NCI-H69 (cell line): ENCODE data around the gene GJD3.

Experiments
- DNase-seq: peaks from one replicate; lab custom pipeline; 2025; lab: John Stamatoyannopoulos, UW

Gene GJD3

DNA sequence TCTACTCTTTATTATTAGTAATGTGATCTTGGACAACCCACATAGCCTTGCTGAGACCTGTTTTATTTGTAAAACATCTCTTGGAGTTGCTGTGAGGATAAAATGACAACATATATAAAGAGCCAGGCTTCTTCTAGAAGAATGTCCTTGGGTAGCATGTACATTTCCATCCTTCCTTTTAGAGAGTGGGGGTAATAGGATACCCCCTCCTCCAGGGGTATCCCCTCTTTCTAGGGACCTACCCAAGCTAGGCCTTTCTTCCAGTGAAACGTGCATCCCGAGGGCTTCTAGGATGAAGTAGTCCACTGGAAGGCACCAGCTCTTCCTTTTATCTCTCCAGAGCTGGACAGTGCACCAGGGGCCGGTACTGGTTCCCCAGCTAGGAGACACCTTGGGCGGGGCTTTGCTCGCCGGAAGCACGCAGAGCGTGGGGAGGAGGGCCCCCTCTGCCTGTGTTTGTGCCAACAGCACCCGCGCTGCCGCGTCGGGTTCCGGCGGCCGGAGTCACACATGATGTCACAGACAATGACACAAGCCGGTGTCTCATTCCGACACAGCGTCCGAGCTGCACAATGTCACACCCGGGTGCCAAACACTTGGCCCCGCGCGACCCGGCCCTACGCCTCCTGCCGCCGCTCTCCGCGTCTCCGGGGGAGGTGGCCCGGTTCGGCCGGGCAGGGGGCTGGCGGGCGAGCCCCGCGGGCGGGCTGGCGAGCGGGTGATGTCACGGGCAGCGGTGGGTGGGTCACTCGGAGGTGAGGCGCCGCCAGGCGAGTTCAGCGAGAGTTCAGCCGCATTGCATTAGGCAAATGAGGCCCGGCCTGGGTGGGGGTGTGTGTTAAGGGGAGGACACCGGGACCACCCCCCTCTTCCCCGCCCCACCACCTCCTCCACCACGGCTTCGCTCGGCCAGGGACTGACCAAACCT lies 23.4 kb downstream of the GJD3 start:
- peak; percentile 67 for DNase-seq

DNA sequence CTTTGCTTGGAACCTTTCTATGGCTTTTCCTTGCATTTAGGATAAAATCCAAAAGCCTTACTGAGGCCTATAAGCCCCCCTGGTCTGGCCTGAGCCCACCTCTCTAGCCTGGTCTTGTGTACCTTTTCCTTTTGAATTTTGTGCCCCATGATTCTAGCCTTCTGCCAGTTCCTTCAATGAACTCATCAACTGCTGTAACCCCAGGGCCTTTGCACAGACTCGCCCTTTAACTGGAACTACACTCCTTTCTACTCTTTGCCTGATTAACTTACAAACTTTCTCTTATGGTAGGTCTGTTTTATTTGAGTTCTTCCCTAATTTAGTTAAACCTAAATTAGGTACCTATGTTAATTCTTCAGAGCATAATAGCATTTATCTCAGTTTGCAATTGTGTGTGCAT lies 24.2 kb downstream of the GJD3 start:
- DNase-seq: no peak

DNA sequence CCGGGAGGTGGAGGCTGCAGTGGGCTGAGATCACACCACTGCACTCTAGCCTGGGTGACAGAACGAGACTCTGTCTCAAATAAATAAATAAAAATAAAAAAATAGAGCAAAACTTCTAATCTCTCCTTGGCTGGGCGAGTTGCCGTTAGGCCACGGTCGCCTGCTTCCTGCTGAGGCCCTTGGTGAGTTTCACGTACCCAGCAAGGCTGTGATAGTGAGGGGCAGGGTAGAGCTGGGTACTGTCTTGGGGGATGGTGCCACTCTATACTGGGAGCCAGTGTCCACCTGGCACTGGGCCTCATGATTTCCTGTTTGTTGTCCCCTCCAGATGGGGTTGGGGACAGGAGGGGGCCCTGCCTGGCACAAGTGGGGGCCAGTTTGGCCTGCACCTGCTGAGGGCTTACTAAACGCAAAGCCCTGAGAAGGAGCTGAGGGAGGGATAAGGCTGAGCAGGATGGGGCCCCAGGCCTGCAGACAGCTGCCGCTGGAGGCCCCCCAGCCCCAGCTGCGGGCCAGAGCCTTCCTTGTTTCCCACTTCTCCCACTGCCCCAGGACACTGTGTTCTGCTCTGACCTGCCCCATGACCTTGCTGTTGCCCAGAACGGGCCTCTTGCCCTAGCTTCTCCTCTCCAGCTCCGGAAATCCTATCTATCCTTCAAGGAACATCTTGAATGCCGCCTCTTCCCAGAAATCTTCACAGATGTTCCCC lies 25.4 kb downstream of the GJD3 start:
- DNase-seq: no peak

DNA sequence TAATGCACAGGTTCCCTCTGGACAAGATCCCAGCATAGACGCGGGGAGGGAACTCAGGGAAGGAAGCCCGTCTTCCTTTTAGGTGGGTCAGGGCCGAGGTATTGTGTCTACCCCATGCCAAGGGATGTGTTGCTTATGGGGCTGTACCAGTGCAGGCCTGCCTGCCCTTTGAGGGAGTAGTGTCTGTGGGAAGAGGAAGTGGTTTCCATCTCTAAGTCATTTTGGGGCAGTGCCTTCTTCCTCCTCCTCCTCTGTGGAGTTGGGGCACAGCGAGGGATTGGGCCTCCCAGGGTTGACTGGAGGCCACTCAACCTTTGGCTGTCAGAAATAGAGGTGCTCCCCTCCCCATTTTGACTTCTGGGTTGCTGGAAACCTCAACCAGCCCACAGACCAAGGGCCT lies 26.5 kb downstream of the GJD3 start:
- DNase-seq: no peak

DNA sequence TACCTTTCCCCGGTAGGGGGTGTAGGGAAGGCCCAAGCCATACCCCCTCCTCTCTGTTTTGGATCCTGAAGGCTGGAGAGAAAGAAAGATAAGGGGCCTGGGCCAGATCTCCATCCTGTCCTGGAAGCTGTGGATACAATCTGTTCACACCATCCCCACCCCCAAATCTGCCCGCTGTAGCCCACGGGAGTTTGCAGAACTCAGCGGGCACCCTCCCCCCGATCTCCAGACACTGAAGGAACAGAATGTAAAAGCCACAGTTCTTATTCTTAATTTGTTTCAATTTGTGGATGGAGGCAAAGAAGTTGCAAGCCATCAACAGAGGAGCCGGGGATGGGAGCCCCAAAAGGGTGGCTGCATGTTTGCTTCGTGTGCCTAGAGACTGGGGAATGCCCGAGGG lies 27.2 kb downstream of the GJD3 start:
- no peak for DNase-seq

DNA sequence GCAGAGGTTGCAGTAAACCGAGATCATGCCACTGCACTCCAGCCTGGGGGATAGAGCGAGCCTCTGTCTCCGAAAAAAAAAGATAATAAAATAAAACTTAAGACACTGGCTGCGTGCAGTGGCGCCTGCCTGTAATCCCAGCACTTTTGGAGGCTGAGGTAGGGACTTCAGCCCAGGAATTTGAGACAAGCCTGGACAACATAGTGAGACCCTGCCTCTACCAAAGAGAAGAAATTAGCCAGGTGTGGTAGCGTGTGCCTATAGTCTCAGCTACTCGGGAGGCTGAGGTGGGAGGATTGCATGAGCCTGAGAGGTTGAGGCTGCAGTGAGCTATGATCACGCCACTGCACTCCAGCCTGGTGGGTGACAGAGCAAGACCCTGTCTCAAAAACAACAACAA lies 28.9 kb downstream of the GJD3 start:
- DNase-seq: no peak

DNA sequence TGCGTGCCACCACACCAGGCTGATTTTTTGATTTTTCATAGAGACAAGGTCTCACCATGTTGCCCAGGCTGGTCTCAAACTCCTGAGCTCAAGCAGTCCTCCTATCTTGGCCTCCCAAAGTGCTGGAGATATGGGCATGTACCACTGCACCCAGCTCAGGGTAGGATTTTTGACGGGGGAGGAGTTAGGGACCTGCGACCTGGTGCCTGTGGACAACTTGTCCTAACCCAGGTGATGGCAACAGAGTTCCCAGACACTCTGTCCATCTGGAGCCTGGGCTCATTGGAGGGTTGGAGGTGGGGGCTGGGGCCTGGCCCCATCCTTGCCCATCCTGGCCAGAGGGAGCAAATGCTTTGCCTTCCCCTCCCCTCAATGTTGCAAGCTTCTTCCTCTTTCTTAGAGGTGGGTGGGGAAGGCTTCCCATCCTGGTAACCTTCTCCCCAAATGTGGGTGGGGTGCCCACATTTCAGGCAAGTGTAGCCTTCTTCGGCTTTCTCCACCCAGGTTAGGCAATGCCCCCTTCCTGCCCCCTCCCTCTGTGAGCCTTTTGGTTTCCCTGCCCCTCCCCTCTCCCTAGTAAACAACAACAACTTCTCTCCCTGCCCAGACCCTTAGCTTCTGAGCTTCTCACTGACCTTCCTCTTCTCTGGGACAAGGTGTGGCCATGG lies 30.6 kb downstream of the GJD3 start:
- no peak for DNase-seq

DNA sequence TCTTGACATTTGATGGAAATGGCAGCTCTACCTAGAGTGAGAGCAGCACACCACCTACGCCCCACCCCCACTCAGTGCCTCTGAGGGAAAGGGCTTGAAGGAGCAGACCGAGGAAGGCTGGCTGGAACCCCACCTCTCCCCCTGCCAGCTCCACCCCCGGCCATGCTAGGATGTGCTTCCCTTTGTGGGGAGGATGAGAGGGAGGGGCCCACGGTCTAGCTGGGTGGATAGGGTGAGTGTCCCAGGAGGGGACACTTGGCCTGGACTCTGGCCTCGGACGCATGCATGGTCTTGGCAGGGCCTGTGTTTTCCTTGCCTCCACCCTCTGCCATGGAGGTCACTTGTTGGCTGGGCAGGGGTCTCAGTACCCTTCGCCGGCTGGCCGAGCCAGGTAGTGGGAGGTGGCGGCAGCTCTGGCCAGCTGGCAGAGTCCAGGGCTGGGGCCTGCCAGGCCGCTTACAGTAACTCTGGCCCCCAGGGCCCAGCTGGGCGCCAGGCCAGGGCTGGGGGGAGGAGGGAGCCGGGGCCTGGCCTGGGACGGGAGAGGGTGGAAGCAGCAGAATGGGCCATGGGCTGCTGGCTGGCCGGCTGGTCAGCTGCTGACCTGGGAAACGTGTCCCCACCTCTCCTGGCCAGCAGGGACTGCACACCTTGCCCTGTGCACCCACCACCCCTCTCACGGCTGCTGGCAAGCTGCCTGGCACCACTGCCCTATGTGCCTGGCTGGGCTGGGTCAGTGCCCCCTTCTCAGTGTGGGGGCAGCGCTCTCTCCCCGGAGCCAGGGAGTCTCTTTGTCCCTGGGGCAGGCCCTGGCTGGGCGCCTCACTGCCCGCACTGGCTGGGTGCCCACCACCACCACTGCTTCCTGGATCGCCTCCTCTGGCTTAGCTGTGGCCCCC lies 32.5 kb downstream of the GJD3 start:
- no peak for DNase-seq

DNA sequence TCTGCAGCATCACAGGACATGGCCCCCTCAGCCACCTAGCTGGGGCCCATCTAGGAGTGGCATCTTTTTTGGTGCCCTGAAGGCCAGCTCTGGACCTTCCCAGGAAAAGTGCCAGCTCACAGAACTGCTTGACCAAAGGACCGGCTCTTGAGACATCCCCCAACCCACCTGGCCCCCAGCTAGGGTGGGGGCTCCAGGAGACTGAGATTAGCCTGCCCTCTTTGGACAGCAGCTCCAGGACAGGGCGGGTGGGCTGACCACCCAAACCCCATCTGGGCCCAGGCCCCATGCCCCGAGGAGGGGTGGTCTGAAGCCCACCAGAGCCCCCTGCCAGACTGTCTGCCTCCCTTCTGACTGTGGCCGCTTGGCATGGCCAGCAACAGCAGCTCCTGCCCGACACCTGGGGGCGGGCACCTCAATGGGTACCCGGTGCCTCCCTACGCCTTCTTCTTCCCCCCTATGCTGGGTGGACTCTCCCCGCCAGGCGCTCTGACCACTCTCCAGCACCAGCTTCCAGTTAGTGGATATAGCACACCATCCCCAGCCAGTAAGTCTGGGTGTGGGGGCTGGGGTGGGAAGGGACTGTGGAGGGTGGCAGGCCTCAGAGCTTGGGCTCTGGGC lies 33.6 kb downstream of the GJD3 start:
- no peak for DNase-seq

DNA sequence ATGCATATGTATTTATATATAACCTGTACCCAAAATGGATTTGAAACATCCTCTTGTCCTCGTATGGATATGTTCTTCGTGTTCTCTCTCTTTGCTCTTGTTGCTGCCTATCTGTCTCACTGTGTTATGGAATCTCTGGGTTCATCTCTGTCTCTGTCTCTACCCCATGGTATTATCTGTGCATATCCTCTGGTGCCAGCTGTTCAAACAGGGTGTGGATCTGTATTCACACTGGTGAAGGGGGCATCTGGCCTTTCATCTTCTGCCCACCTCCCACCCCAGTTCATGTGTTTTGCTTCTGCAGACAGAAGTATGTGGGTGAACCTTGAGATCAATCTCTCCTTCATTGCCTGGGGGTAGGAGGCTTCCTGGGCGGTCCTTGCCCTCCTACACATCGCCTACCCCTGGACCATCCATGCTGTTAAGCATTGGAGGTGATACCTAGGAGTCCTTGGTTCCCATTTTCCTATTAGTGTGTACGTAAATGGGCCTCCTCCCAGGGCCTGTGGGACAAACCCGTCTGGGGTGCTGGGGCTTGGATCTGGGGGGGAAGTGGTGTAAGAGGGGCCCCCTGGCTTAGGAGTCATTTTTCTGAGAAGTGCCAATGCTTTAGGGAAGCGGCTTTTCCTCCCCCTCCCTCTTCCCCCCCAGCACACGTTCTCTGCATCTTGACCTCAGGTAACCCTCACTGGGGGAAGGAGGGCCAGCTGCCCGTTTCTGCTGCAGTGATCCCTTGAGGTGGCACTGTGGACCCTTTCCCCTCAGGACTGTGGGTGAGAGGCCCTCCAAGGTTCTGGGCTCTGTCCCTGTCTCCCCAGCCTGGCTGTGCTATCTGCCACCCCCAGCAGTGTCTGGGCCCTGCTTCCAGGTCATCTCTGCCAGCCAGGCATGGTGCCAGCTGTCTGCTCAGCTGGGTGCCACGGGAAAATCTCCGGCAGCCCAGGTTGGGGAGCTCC lies 34.4 kb downstream of the GJD3 start:
- peak; percentile 59 for DNase-seq

DNA sequence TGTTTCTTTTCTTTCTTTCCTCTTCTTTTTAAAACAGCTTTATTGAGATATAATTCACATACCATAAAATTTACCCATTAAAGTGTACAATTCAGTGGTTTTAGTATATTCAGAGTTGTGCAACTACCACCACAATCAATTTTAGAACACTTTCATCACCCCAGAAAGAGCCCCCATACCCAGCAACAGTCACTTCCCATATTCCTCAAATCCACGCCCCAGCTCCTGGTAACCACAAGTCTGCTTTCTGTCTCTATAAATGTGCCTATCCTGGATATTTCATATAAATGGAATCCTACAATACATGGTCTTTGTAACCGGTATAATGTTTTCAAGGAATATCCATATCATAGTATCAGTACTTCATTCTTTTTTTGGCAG lies 36.2 kb downstream of the GJD3 start:
- no peak for DNase-seq

DNA sequence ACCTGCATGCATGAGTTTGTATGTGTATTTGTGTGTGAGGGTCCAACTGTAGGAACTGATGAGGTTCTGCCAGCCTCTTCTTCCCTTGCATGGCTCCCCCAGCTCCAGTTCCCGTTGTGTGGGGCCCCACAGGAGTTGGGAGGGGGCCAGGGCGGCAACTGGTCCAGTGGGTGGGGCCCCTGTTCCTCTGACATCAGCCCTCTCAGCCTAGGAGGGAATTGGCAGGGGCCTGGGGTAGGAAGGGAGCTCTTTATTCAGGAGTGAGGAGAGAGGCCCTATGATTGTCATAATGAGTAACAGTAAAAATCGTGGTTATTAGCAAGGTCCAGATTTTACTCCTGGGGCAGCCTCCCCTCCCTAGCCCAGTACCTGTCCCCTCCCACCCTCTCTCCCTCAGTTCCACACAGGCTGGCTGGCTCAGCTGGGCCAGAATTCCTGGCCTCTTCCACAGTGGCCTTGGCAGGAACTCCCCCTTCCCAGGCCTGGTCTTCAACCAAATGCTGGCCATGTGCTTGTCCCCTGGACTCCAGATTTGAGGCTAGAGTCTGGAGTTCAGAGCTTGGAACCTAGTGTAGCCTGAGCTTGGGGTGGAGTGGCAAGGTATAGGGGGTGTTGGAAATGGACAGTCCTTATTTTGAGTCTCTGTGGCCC lies 36.7 kb downstream of the GJD3 start:
- no peak for DNase-seq

DNA sequence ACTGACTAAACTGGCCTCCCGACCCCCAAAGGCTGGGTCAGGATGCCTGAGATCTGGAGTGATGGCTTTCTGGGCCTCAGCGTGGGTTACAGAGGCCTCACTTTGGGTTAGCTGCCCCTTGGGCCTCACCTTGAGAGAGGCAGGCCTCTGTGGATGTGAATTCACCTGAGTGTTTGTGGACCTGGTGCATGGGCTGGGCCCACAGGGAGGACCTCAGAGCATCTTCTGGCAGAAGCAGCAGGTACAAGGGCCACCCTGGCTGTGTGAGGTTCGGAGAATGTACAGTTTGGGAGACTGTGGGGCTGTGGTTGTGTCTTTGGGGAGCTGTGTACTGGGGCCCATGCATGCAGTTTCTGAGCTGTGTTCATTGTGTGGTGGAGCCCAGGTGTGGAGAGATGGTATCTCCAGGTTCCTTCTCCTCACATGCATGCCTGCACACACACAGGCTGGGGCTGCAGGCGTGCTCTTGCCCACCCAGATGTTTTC lies 37.2 kb downstream of the GJD3 start:
- DNase-seq: no peak

DNA sequence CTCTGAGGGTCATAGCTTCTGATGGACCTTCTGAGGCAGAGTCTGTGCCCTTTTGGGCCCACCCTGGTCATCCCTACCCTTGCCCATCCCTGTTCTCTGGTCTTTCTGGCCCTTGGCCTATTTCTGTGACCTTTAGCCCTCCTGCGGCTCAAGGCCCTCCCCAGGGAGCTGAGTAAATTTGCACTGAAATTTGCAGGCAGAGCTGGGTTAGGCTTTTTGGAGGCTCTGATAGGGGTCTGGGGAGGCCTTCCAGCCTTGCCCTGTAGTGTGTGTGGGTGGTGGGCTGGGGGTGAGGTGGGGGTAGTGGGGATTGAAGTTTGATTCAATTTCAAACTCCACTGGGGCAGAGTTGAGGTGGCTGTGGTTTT lies 37.7 kb downstream of the GJD3 start:
- no peak for DNase-seq

DNA sequence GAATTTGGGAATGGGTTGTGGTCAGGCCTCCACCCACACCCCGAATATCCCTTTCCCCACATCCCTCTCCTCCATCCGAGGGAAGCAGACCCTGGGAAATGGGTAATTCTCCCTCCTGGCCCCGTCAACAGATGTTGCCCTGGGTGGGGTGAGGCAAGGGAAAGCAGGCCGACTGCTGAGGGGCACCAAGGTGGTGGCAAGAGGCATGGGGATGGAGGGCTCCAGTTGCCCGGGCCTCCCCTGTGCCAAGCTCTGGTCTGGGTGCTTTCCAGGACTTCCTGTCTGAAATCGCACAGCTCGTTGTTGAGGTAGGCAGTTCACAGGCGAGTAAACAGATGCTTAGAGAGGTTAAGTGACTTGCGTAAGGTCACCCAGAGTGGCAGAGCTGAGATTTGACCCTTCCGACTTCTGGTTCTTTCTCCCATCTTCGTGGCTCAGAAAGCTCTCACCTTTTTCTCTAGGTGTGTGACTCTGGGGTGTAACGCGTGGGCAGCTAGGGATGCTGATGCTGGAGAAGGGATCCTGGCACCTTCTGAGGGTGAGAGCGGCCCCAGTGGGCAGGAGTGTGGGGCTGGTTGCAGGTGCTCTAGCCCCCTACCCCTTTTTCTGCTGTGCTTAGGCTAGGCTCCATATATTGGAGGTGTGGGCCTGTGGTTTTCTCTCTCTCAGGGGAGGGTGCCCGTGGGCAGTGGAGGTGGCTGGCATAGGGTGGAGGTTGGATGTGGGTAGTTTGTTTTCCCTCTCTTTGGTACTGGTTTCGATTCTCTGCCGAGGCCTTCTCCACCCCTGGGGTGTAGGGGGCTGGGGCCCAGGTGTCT lies 38.3 kb downstream of the GJD3 start:
- DNase-seq: no peak

DNA sequence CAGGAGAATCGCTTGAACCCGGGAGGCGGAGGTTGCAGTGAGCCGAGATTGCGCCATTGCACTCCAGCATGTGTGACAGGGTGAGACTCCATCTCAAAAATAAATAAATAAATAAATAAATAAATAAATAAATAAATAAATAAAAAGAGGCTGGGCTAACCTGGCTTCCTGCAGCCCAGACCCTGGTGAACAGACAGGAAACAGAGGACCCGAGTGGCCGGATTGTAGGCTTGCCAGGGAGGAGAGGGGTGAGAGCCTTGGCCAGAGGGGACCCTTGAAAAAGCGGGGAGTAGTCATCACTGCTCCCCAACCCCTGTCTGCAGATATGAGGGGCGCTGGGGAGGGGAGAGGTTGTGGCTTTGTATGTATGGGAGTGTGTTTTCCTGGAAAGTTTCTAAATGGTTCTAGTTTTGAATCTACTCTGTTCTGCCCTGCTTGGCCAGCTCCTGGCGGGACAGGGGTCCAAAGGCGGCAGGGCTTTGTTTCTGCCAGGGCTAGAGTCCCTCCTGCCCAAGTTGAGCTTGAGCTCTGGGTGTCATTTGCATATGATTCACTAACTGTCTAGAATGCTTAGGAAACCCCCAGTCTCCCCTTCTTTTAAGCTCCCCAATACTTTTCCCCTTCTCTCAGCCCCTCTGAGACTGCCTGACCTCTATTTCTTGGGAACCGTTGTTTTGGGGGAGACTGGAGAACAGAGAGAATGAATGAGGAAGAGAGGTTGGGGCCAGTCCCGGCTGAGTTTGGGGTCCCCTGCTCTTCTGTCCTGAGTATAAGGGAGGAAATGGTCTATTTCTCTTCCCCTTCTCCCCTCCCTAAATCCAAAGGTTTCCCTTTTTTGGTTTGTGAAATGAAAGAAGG lies 39.2 kb downstream of the GJD3 start:
- DNase-seq: no peak
